EH (cell line): ENCODE data around the gene CADPS2.
A peak's percentile ranks its signal among the peaks of the same experiment; 100 is the strongest.

ENCODE experiments used
- DNase-seq: peaks from one replicate; pipeline ENCODE4 v3.0.0-alpha.2; 2015; ENCODE audit warnings: low read depth

CADPS2 gene

DNA sequence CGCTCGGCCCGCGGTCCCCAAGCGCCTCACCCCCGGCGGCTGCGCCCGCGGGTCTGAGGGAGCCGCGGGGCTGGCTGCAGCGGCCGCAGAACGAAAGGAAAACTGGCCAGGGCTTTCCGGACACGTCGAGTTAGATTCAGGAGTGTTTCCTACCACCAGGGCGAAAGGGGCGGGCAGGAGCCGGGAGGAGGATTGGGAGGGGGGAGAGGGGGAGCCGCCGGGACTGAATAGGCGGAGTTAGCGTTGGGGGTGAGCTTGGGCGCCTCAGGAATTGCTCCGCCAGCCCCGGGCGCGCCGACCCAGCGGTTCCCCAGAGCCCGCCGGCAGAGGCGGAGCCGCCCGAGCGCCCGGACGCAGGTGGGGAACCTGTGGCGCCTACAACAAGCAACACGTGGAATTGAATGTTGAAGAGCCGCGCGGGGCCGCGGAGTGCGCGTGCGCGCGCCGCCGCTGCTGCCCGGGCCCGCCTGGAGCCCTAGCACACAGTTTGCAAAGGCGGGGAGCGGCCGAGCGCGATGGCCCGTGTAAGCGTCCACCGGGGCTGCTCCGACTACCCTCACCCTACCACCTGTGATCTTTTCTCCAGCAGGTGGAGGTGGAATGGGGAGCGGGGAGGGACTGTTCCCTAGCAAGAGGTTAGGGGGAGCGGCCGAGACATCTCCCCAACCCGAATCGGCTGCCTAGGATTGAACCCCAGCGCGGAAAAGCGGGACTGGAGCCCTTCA lies at the start of gene CADPS2:
TSS of gene CADPS2 (minus strand) at position 104 of the 725 bp plus-strand sequence. CDS start 123 bp downstream, outside the sequence.
- DNase-seq, result peak; percentile 76

GRCh38 chr7:122935620-122936019 lies 49.4 kb upstream of the CADPS2 start:
- no peak for DNase-seq

DNA sequence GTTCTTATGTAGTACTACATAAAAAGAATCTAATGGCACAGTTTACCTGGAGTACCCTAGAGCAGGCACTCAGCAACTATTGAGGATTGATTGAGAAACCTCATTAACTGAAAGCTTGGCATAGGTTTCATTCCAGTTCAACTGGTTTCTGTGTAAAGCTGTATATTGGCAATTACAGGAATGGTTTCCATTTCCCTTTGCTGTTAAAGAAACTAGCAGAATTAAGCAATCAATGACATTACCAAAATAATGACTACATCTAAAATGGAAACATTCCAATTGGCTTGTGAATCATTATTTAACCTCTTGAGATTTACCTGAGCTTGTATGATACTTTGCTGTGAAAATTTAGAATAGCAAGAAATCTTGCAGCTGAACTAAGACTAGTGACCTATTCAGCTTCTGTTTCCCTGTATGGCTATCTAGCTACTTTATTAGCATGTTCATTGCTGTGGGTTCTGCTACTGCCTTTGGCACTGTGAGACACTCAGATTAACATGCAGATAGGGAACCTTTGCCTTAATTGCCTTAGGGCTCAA lies 33.5 kb upstream of the CADPS2 start:
- DNase-seq, result no peak

DNA sequence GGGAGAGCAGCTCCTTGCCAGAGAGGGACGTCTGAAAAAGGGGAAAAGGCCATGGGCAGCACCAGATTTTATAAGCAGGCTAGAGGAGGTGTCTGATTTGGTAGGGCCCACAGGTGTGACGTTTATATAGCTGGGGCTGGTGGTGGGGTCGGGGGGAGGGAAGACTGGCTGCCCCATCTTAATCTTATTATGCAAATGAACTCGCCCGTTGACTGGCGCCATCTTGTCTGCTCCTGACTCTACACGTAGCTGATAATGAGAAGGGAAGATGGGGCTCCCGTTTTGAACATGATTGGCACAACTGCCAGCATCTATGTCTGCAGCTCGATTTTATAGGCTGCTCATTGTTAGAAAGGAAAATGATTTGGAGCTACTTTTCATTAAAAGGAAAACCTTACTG lies 28.6 kb upstream of the CADPS2 start:
- no peak for DNase-seq

GRCh38 chr7:122913608-122914007 lies 27.3 kb upstream of the CADPS2 start:
- DNase-seq, result no peak

DNA sequence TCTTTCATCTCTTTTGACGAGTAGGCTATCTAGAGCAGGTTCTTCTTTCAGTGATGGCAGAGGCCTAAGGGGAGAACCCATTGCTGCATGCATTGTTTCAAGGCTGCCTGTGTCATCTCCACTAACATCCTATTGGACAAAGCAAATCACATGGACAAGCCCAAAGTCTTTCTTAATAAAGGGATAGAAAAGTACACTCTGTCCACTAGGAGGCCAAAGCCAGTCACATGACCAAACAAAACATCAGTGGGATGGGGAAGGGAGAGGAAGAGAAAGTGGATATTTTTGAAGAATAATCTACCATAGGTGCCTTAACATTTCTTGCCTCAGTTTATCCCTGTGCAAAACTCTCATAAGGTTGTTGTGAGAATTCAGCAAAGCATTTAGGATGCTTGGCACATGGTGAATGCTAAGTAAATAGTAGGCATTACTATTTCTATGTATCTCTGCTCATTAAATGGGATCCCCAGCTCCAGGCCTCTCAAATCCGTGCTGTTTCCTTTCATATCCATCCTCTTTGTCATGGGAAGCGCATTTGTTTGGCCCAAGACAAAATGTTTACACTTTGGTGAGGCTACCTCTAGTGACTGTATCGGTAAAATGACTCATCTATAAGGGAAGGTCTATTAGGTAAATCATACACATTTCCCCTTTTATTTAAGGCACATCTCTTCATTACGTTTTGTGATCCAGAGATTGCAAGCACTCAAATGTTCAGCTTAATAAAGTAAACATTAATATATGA lies 16.7 kb upstream of the CADPS2 start:
- no peak for DNase-seq

- DNase-seq, result no peak
Observed at GRCh38 chr7:122901250-122901649, 15.0 kb upstream of the CADPS2 start.

- no peak for DNase-seq
Observed at GRCh38 chr7:122896509-122896908, 10.2 kb upstream of the CADPS2 start.

DNA sequence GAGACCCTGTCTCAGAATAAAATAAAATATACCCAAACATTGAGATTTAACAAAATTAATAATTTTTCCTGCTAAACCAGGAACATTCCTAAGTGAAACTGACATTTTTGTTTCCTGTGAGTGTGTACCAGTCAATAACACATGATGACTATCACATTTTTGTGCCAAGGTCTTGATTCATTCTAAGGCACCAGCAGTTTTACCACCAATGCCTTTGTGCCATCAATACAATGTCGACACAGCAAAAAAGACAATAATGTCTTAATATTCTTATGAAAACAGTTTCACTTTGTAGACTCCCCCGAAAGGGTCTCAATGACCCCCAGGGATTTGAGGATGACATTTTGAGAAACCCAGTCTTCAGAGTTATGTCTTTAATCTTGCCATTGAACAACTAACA lies 7.2 kb upstream of the CADPS2 start:
- DNase-seq, result no peak

DNA sequence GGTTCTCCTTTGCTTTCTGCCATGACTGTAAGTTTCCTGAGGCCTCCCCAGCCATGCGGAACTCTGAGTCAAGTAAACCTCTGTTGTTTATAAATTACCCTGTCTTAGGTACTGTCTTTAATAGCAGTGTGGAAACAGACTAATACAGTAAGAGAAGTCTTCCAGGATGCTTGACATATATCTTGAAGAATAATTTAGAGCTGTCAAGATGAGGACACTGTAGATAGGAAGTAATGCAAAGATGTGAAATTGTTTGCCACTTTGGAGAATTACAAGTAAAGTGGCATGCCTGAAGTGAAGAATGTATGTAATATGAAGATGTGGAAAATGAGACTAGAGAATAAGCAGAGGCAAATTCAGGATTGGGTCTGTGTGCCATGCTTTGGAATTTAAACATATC lies 2.9 kb upstream of the CADPS2 start:
- DNase-seq, result no peak

GRCh38 chr7:122887848-122888247 lies 1.6 kb upstream of the CADPS2 start:
- no peak for DNase-seq

- DNase-seq, result peak; percentile 63
Observed at GRCh38 chr7:122887198-122887597, 938 bp upstream of the CADPS2 start.

- DNase-seq, result peak; percentile 22
Observed at GRCh38 chr7:122885583-122886356, 490 bp downstream of the CADPS2 start.

DNA sequence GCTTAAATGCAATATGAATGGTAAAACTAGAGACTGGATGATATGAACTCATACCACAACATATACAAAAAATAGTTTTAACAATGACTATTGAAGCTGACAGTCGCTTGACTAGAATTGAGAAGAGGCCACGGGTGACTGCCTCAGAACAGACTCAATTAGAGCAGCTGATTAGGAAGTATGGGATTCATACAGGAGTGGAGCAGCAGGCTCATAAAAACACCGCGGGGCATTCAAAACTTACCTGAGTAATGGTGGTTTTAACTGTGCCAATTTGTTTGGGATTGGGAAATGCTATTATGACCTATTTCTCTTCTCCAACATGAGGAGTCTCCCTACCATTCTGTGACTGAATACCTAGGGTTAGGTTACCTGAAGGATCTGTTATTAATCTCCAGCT lies 2.1 kb downstream of the CADPS2 start:
- no peak for DNase-seq

DNA sequence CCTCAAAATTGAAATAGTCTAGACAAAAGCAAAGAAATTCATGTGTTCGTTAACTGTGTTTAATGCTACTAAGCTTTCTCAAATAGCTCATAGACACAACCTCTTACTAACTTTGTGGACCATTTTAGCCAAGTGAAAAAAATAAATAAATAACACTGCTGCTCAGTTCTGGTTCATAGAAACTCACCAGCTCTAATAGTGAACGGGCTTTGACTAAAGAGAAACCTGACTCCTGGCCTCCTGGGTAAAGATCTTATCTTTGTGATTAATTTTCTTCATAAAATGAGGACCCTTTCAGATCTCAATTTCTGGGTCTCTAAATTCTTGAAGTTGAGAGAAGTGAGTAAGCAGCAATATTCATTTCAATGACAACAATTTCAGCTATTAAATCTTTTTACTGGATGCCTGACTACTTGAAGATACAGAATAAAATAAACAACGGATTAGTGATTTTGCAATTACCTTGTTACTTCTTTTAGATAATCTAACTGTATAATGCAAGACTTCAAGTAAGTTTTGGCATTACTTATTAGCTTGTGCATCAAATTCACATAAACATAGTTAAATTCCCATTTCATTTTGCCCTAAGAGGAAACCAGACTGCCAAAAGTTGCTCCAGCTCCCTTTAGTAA lies 3.1 kb downstream of the CADPS2 start:
- DNase-seq, result no peak

- no peak for DNase-seq
Observed at GRCh38 chr7:122881324-122881723, 4.9 kb downstream of the CADPS2 start.

DNA sequence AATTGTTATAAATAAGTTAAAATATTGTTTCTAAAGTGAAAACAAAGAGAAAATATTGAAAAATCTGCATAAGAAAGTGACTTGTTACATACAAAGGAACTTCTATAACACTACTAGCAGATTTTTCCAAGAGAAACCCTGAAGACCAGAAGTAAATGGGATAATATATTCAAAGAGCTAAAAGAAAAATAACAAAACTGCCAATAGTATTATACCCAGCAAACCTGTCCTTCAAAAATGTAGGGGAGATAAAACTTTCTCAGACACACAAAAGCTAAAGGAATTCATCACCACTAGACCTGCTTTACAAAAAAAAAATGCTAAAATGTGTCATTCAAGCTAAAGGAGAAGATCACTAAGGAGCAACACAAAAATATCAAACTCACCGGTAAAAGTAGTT lies 17.0 kb downstream of the CADPS2 start:
- DNase-seq, result no peak

GRCh38 chr7:122867471-122867980 lies 18.7 kb downstream of the CADPS2 start:
- DNase-seq, result no peak

DNA sequence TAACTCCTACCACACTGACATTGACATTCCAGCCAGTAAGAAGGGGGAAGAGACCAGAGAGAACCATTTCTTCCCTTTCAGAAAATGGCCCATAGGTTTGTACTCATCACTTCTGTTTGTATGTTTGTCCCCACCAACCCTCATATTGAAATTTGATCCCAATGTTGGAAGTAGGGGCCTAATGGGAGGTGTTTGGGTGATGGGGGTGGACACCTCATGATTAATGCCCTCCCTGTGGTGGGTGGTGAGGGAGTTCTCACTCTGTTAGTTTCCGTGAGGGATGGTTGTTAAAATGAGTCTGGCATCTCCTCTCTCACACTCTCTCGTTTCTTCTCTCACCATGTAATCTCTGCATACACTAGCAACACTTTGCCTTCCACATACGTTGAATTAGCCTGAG lies 21.4 kb downstream of the CADPS2 start:
- DNase-seq, result no peak

- DNase-seq, result no peak
Observed at GRCh38 chr7:122864016-122864415, 22.2 kb downstream of the CADPS2 start.

DNA sequence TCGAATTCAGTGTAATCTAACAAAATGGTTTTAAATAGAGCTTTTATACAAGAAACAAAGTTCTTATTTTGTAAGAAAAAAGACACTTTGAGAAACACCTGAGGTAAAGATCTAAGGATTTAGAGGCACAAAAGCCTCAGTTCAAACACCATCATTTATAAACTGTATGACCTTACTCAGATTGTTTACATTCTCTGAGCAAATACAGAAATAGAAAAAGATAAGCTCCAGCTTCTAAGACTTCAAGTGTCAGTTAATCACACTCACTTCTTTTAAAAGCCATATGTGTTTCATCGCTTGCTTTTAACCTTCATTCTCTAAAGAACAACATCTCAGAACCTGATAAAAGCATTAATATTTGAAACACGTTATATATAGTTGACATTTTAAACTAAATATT lies 27.9 kb downstream of the CADPS2 start:
- no peak for DNase-seq

GRCh38 chr7:122850528-122850927 lies 35.7 kb downstream of the CADPS2 start:
- DNase-seq, result no peak
